SK-N-SH treated with all-trans-retinoic acid at 6 μM for 48 hours (cell line): ENCODE data around the gene SEC22C.

Source experiments
- ATAC-seq: fragments of 200-7000 bp; cut with Tn5 transposase; 3 replicates; pipeline ENCODE4 v1.9.1; 2020; ENCODE audit warnings: mild to moderate bottlenecking, moderate library complexity
- ARNTL ChIP-seq: fragments of 450-650 bp; formaldehyde crosslinking; IDR thresholded peaks from 2 replicates; pipeline ENCODE4 v1.5.0; 2020; ENCODE audit warnings: low read depth, mild to moderate bottlenecking, moderate library complexity, borderline replicate concordance
- BACH2 ChIP-seq: fragments of 250-450 bp; sonication (Bioruptor Pico); IDR thresholded peaks from 2 replicates; pipeline ENCODE4 v1.9.0; 2021; ENCODE audit warnings: mild to moderate bottlenecking, borderline replicate concordance
- ESRRG ChIP-seq: fragments of 250-450 bp; sonication (Bioruptor Pico); IDR thresholded peaks from 2 replicates; pipeline ENCODE4 v1.6.1; 2021; ENCODE audit warnings: mild to moderate bottlenecking
- GLIS3 ChIP-seq: fragments of 250-450 bp; sonication (Bioruptor Pico); IDR thresholded peaks from 2 replicates; pipeline ENCODE4 v1.5.0; 2020; ENCODE audit warnings: mild to moderate bottlenecking, moderate library complexity
- ISL1 ChIP-seq: fragments of 250-450 bp; sonication (Bioruptor Pico); IDR thresholded peaks from 2 replicates; pipeline ENCODE4 v2.1.2; 2022; ENCODE audit warnings: mild to moderate bottlenecking, moderate library complexity
- PPARA ChIP-seq: fragments of 250-450 bp; sonication (Bioruptor Pico); IDR thresholded peaks from 2 replicates; pipeline ENCODE4 v1.5.0; 2020; ENCODE audit warnings: mild to moderate bottlenecking, borderline replicate concordance
- RARB ChIP-seq: fragments of 250-450 bp; sonication (Bioruptor Pico); IDR thresholded peaks from 2 replicates; pipeline ENCODE4 v1.8.0; 2021; ENCODE audit warnings: mild to moderate bottlenecking, moderate library complexity
- SNAI2 ChIP-seq: fragments of 250-450 bp; sonication (Bioruptor Pico); IDR thresholded peaks from 2 replicates; pipeline ENCODE4 v1.5.0; 2020; ENCODE audit warnings: mild to moderate bottlenecking, moderate library complexity
- TCF4 ChIP-seq: fragments of 250-450 bp; sonication (Bioruptor Pico); IDR thresholded peaks from 2 replicates; pipeline ENCODE4 v1.8.0; 2021; ENCODE audit warnings: mild to moderate bottlenecking, moderate library complexity, borderline replicate concordance
- TOX ChIP-seq: fragments of 250-450 bp; sonication (Bioruptor Pico); IDR thresholded peaks from 2 replicates; pipeline ENCODE4 v1.8.0; 2021; ENCODE audit warnings: mild to moderate bottlenecking, moderate library complexity, borderline replicate concordance
- ZC3H10 ChIP-seq: fragments of 250-450 bp; sonication (Bioruptor Pico); IDR thresholded peaks from 2 replicates; pipeline ENCODE4 v1.5.1; 2021; ENCODE audit warnings: mild to moderate bottlenecking, moderate library complexity
- ZFP30 ChIP-seq: fragments of 450-650 bp; formaldehyde crosslinking; IDR thresholded peaks from 2 replicates; pipeline ENCODE4 v1.5.0; 2022; ENCODE audit warnings: mild to moderate bottlenecking, moderate library complexity
- TF ChIP-seq, protein P1 (sequence below): fragments of 250-450 bp; sonication (Bioruptor Pico); IDR thresholded peaks from 2 replicates; pipeline ENCODE4 v1.5.1; 2020; ENCODE audit warnings: low read depth, mild to moderate bottlenecking, moderate library complexity
- TF ChIP-seq, protein P2 (sequence below): fragments of 250-450 bp; sonication (Bioruptor Pico); IDR thresholded peaks from 2 replicates; pipeline ENCODE4 v1.5.0; 2020; ENCODE audit warnings: mild to moderate bottlenecking, moderate library complexity
- TF ChIP-seq, protein P3 (sequence below): fragments of 250-450 bp; sonication (Bioruptor Pico); IDR thresholded peaks from 2 replicates; pipeline ENCODE4 v1.8.0; 2021; ENCODE audit warnings: low read depth, mild to moderate bottlenecking, moderate library complexity, borderline replicate concordance
- TF ChIP-seq, protein P4 (sequence below): fragments of 250-450 bp; sonication (Bioruptor Pico); IDR thresholded peaks from 2 replicates; pipeline ENCODE4 v1.5.1; 2021; ENCODE audit warnings: mild to moderate bottlenecking, moderate library complexity

SEC22C gene

DNA sequence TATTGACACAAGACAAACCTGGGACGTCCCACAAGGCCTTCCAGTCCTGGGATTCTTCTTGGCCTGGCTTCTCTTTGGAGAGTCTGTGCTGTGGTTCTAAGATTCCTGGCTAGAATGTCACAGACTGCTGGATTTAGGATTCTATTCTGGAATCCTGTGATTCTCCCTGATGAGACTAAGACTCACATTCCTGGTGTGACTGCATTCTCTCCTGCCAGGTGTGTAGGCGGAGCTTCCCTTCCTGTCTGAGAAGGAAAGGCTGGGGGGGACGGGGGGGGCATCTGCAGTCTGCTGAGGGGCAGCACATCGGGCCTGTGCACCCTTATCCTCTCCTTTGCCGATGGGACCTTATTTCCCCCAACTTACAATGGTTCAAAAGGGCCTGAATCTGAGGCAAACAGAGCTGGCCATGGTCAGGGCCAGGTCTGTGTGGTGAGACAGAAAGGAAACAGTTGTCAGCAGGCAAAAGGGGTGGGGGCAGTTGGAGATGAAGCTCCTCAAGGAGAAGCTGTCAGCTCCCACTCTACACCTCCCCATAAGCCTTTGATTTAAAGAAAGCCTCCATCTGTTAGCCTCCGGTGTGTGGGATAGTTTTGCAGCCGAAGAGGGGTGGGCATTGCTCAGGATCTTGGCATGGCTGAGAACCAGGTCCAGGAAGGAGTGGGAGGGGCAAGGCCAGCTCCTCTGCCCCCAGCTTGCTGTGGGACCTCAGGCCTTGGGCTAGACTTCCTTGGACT, 48.4 kb downstream of the SEC22C start:
- no peak for ATAC-seq
- TF ChIP-seq, protein P1, sequence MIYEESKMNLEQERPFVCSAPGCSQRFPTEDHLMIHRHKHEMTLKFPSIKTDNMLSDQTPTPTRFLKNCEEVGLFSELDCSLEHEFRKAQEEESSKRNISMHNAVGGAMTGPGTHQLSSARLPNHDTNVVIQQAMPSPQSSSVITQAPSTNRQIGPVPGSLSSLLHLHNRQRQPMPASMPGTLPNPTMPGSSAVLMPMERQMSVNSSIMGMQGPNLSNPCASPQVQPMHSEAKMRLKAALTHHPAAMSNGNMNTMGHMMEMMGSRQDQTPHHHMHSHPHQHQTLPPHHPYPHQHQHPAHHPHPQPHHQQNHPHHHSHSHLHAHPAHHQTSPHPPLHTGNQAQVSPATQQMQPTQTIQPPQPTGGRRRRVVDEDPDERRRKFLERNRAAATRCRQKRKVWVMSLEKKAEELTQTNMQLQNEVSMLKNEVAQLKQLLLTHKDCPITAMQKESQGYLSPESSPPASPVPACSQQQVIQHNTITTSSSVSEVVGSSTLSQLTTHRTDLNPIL, result no peak
- no peak for TF ChIP-seq BACH2
- no peak for TF ChIP-seq ZFP30 (CRISPR knock-in tag)
- no peak for TF ChIP-seq TCF4 (CRISPR knock-in tag)
- no peak for TF ChIP-seq ISL1
- TF ChIP-seq GLIS3 (CRISPR knock-in tag), result no peak
- TF ChIP-seq, protein P2, sequence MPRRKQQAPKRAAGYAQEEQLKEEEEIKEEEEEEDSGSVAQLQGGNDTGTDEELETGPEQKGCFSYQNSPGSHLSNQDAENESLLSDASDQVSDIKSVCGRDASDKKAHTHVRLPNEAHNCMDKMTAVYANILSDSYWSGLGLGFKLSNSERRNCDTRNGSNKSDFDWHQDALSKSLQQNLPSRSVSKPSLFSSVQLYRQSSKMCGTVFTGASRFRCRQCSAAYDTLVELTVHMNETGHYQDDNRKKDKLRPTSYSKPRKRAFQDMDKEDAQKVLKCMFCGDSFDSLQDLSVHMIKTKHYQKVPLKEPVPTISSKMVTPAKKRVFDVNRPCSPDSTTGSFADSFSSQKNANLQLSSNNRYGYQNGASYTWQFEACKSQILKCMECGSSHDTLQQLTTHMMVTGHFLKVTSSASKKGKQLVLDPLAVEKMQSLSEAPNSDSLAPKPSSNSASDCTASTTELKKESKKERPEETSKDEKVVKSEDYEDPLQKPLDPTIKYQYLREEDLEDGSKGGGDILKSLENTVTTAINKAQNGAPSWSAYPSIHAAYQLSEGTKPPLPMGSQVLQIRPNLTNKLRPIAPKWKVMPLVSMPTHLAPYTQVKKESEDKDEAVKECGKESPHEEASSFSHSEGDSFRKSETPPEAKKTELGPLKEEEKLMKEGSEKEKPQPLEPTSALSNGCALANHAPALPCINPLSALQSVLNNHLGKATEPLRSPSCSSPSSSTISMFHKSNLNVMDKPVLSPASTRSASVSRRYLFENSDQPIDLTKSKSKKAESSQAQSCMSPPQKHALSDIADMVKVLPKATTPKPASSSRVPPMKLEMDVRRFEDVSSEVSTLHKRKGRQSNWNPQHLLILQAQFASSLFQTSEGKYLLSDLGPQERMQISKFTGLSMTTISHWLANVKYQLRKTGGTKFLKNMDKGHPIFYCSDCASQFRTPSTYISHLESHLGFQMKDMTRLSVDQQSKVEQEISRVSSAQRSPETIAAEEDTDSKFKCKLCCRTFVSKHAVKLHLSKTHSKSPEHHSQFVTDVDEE (CRISPR knock-in tag), result no peak
- TF ChIP-seq SNAI2 (CRISPR knock-in tag), result no peak
- no peak for TF ChIP-seq PPARA (CRISPR knock-in tag)
- no peak for TF ChIP-seq ESRRG
- no peak for TF ChIP-seq ARNTL
- TF ChIP-seq, all 23 proteins: peak for 0

DNA sequence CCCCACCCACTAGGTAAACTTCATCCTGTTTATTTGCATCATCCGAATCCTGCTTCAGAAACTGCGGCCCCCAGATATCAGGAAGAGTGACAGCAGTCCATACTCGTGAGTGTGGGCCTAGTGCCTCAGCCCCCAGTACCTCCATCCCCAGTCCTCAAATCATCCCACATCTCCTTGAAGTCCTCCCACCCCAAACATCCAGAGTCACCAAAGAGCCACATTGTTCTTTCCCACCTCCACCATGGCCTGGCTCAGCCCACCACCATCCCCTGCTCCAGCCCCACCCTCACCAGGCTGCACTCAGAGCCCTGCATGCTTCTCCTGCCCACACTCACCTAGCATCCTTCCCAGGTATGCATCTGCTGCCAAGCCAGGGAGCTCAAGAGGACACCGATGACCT, 49.5 kb downstream of the SEC22C start:
- ATAC-seq, result no peak

More for the DNA sequence above, 49.5 kb downstream of the SEC22C start:
- TF ChIP-seq, protein P3, sequence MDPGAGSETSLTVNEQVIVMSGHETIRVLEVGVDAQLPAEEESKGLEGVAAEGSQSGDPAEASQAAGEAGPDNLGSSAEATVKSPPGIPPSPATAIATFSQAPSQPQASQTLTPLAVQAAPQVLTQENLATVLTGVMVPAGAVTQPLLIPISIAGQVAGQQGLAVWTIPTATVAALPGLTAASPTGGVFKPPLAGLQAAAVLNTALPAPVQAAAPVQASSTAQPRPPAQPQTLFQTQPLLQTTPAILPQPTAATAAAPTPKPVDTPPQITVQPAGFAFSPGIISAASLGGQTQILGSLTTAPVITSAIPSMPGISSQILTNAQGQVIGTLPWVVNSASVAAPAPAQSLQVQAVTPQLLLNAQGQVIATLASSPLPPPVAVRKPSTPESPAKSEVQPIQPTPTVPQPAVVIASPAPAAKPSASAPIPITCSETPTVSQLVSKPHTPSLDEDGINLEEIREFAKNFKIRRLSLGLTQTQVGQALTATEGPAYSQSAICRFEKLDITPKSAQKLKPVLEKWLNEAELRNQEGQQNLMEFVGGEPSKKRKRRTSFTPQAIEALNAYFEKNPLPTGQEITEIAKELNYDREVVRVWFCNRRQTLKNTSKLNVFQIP, result no peak
- TF ChIP-seq, protein P2 (CRISPR knock-in tag), result no peak
- TF ChIP-seq PPARA (CRISPR knock-in tag) (no peak), ZC3H10 (CRISPR knock-in tag) (no peak), TCF4 (CRISPR knock-in tag) (no peak), BACH2 (no peak), RARB (no peak), ZFP30 (CRISPR knock-in tag) (no peak), TOX (CRISPR knock-in tag) (no peak)
- TF ChIP-seq, protein P4, sequence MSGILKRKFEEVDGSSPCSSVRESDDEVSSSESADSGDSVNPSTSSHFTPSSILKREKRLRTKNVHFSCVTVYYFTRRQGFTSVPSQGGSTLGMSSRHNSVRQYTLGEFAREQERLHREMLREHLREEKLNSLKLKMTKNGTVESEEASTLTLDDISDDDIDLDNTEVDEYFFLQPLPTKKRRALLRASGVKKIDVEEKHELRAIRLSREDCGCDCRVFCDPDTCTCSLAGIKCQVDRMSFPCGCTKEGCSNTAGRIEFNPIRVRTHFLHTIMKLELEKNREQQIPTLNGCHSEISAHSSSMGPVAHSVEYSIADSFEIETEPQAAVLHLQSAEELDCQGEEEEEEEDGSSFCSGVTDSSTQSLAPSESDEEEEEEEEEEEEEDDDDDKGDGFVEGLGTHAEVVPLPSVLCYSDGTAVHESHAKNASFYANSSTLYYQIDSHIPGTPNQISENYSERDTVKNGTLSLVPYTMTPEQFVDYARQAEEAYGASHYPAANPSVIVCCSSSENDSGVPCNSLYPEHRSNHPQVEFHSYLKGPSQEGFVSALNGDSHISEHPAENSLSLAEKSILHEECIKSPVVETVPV (CRISPR knock-in tag), result no peak
- TF ChIP-seq, protein P1, result no peak
